22Rv1 (cell line): ENCODE results near the gene ZNF438.

Experiments
- CTCF ChIP-seq: fragments of 450-650 bp; IDR thresholded peaks from 2 replicates; pipeline ENCODE4 v1.5.1; 2017; ENCODE audit warnings: mild to moderate bottlenecking
- ZFX ChIP-seq: fragments of 450-650 bp; IDR thresholded peaks from 2 replicates; pipeline ENCODE4 v1.6.1; 2017; ENCODE audit warnings: antibody characterized with exemption, borderline replicate concordance

DNA sequence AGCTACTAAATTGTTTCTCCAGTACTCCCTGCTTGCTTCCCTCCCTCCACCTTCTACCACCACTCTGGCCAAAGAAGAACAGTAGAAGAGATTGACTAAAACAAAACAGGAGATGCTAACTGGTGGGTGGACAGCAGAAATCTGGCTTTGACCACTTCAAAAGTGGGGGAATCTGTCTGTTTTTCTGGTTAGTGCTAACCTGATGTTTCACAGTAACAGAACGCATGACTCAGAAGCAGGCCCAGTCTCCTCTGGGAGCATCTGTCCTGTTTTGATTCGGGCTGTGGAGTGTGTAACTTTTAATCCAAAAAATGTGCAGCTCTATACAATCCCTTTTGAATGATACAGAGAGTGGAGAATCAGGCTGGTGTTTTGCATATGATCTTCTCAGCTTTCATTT is 32.7 kb upstream of the ZNF438 start:
- TF ChIP-seq CTCF, result no peak
- no peak for TF ChIP-seq ZFX
